ENCODE data around the gene ZBTB9. TPM values are rescaled to one million over a fixed set of nuclear protein-coding genes. Genes with fewer than 3 reads are reported as not detected.

ZBTB9 gene
- 7.2 and 7.7 TPM in 2 replicates for total RNA-seq (2014; rRNA removed; shearing (Covaris generic))
- polyA plus RNA-seq (2015; cell fraction: cytosol; rRNA removed), result 10.1 and 12.2 TPM in 2 replicates
- polyA plus RNA-seq (2015; cell fraction: nucleus; rRNA removed), result 4.1 and 6.3 TPM in 2 replicates

GRCh38 chr6:33454009-33454946, at the start of gene ZBTB9:
ZBTB9 (plus strand) TSS chr6:33454576; CDS start chr6:33455101, 525 bp downstream.
- peak; percentile 95 for DNase-seq (ENCODE audit: low read depth, low spot score)
- in situ Hi-C loops (cut with HindIII; ENCODE audit: low pct_unique_long_range_greater_than_20kb, low sequenced_read_pairs), result no loop called here

- DNase-seq (ENCODE audit: low read depth, low spot score), result no peak
- in situ Hi-C loops (cut with HindIII; ENCODE audit: low pct_unique_long_range_greater_than_20kb, low sequenced_read_pairs), result no loop called here
Observed at GRCh38 chr6:33404884-33405283, 49.5 kb upstream of the ZBTB9 start.

GRCh38 chr6:33405386-33405940, 48.9 kb upstream of the ZBTB9 start:
- no peak for DNase-seq (ENCODE audit: low read depth, low spot score)
- in situ Hi-C loops (cut with HindIII; ENCODE audit: low pct_unique_long_range_greater_than_20kb, low sequenced_read_pairs), result no loop called here

- no peak for DNase-seq (ENCODE audit: low read depth, low spot score)
- in situ Hi-C loops (cut with HindIII; ENCODE audit: low pct_unique_long_range_greater_than_20kb, low sequenced_read_pairs), result no loop called here
Observed at GRCh38 chr6:33406126-33406525, 48.2 kb upstream of the ZBTB9 start.

GRCh38 chr6:33407132-33407718, 47.2 kb upstream of the ZBTB9 start:
- peak; percentile 67 for DNase-seq (ENCODE audit: low read depth, low spot score)
- in situ Hi-C loops (cut with HindIII; ENCODE audit: low pct_unique_long_range_greater_than_20kb, low sequenced_read_pairs), result no loop called here

- DNase-seq (ENCODE audit: low read depth, low spot score), result peak; percentile 96
- in situ Hi-C loops (cut with HindIII; ENCODE audit: low pct_unique_long_range_greater_than_20kb, low sequenced_read_pairs), result no loop called here
Observed at GRCh38 chr6:33410050-33410710, 44.2 kb upstream of the ZBTB9 start.

- in situ Hi-C loops (cut with HindIII; ENCODE audit: low pct_unique_long_range_greater_than_20kb, low sequenced_read_pairs), result no loop called here
- peak; percentile 69 for DNase-seq (ENCODE audit: low read depth, low spot score)
Observed at GRCh38 chr6:33410711-33411631, 43.4 kb upstream of the ZBTB9 start, which contains the start of gene PHF1. PHF1 (plus strand) TSS chr6:33411014; CDS start chr6:33412264, 1,250 bp downstream.

GRCh38 chr6:33411632-33412005, 42.8 kb upstream of the ZBTB9 start:
- no peak for DNase-seq (ENCODE audit: low read depth, low spot score)
- in situ Hi-C loops (cut with HindIII; ENCODE audit: low pct_unique_long_range_greater_than_20kb, low sequenced_read_pairs), result no loop called here

- DNase-seq (ENCODE audit: low read depth, low spot score), result no peak
- in situ Hi-C loops (cut with HindIII; ENCODE audit: low pct_unique_long_range_greater_than_20kb, low sequenced_read_pairs), result no loop called here
Observed at GRCh38 chr6:33412140-33413009, 42.0 kb upstream of the ZBTB9 start.

GRCh38 chr6:33413241-33414120, 40.9 kb upstream of the ZBTB9 start:
- in situ Hi-C loops (cut with HindIII; ENCODE audit: low pct_unique_long_range_greater_than_20kb, low sequenced_read_pairs), result no loop called here

GRCh38 chr6:33414592-33415271, 39.6 kb upstream of the ZBTB9 start:
- in situ Hi-C loops (cut with HindIII; ENCODE audit: low pct_unique_long_range_greater_than_20kb, low sequenced_read_pairs), result no loop called here
- DNase-seq (ENCODE audit: low read depth, low spot score), result peak; percentile 51

More at GRCh38 chr6:33413241-33414120, 40.9 kb upstream of the ZBTB9 start:
- DNase-seq (ENCODE audit: low read depth, low spot score), result no peak

- in situ Hi-C loops (cut with HindIII; ENCODE audit: low pct_unique_long_range_greater_than_20kb, low sequenced_read_pairs), result no loop called here
- DNase-seq (ENCODE audit: low read depth, low spot score), result no peak
Observed at GRCh38 chr6:33415831-33416230, 38.5 kb upstream of the ZBTB9 start.

- in situ Hi-C loops (cut with HindIII; ENCODE audit: low pct_unique_long_range_greater_than_20kb, low sequenced_read_pairs), result no loop called here
- no peak for DNase-seq (ENCODE audit: low read depth, low spot score)
Observed at GRCh38 chr6:33416386-33417127, 37.8 kb upstream of the ZBTB9 start.
